ENCODE results near the gene SOSTDC1.
A peak's percentile ranks its signal among the peaks of the same experiment; 100 is the strongest.

Gene SOSTDC1

DNA sequence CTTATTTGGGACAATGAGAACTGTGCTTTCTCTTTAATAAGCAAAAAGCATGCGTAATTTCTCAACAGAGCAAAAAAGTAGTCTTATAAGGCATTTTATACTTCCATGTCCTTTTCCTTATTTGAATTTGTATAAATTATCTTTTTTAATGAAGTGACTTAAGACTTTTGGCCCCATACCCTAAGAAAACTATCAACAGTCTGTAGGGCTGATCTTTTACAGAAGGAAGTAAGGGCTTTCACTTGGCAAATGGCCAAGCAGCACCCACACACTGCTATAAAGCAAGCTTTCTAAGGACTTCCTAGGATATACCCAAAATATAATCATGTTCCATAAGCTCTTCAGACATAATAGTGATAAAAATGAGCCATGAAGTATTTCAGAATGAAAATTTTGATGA is 47.6 kb downstream of the SOSTDC1 start:
- DNase-seq = peak; percentile 48

GRCh38 chr7:16416289-16417282 is 49.0 kb downstream of the SOSTDC1 start:
- DNase-seq = peak; percentile 82

DNA sequence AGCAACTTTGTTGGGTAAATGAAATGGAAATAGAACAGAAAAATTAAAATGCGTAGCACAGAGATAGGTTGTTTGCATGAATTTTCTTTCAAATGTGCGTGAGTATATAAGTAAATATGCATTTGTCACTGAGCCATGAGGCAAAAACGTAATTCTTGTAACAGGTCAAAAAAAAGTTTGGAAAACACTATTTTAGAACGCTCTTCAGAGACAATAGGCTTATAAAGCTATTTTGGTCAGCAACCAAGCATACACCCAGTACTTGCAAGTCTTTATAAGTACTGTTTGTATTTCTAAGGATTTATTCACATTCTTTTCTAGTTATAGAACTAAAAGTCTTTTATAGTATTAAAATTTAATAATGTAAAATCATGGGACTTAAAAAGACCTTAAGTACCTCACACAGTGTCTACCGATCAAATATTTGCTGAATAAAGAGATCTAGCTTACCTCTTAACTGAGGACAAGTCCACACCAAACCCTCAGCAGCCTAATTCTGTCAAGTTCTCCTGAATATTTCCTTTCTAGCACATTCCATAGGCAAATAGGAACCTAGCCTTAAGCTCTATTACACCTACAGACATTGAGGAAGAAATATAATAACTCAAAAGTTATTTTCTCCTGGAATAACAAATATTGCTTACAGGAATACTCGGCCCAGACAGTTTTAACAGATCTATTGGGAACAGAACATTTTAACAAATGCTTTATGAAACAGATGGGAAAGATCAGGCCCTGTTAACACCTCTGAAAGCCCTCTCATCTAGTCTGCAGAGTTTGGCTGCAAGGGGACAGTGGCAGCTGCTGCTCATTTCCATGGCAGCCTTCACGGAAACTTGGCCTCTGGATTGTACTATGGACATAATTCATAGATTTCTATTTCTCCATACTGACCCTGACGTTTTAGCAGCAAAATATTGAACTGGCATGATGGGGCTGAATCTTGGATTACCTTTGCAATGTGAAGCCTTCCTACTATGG is 53.0 kb downstream of the SOSTDC1 start:
- DNase-seq = no peak

All from hematopoietic multipotent progenitor cell treated with erythropoietin and hydrocortisone succinate and interleukin-3 and kit ligand, for 4 days (in vitro differentiated cells).